ENCODE measurements around the gene ITPKC. TPM values are rescaled to one million over a fixed set of nuclear protein-coding genes. Genes with fewer than 3 reads are reported as not detected.

Gene ITPKC
- total and polyA plus RNA-seq, 10 of the 15 experiments (the other 5 are each of a cell fraction or from before 2014, with no cell fraction given), result 0.03 to 6.4 (median 3.5) TPM

DNA sequence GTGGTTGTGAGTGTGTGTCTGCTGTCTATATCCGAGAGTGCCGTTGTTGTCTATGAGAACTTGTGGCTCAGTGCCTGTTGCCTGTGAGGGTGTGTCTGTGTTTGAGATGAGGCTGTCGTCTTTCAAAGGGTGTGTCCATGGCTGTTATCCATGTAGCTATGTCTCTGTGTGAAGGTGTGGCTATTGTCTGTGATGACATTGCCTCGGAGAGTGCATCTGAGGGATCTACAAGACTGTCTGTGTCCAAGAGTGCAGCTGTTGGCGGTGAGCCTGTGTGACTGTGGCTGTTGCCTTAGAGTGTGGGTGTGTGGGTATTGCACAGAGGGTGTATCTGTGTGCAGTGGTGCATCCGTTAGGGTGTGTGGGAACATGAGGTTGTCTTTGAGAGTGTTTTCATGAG lies 31.3 kb upstream of the ITPKC start:
- ChIA-PET RAD21 (ENCODE audit: unreplicated experiment) (no interaction called here), POLR2A (interaction anchor here (0.5 kb wide), 1 partner anchor 84 kb away, joined by 6 read pairs; no protein-coding TSS in a partner anchor), SMC1A (ENCODE audit: uncharacterized antibody, unreplicated experiment) (no interaction called here), CTCF (no interaction called here)
- no TSS peak for BruUV-seq (replicated peaks)
- Histone ChIP-seq H3K9me3 (replicated peaks; ENCODE audit: control insufficient read depth, insufficient read depth, low read length) (no peaks in the 10 kb centered on the region), H3K79me2 (ENCODE audit: control insufficient read depth, insufficient read depth, low read length) (no peaks in the 10 kb centered on the region), H3K4me2 (ENCODE audit: control insufficient read depth, insufficient read depth) (no peak overlapping the region), H3K27me3 (replicated peaks in 1 of 2; ENCODE audit: control insufficient read depth in 2 of 2, insufficient read depth in 2 of 2, low read length in 1 of 2) (no peaks in the 10 kb centered on the region), H3K4me3 (no peak overlapping the region), H3K36me3 (ENCODE audit: control insufficient read depth in 2 of 2, insufficient read depth in 2 of 2, low read length in 1 of 2) (no peaks in the 10 kb centered on the region), H2AFZ (ENCODE audit: control insufficient read depth, low read depth, low read length) (no peak overlapping the region), H3K9ac (ENCODE audit: control insufficient read depth, insufficient read depth, low read length) (no peak overlapping the region), H3K4me1 (ENCODE audit: control insufficient read depth, insufficient read depth, low read length) (peaks cover 20% of the 10 kb centered on the region), H4K20me1 (ENCODE audit: control insufficient read depth, insufficient read depth) (no peaks in the 10 kb centered on the region), H3K27ac (ENCODE audit: control insufficient read depth, insufficient read depth) (no peak overlapping the region)
- in situ Hi-C loops (cut with MboI), result no loop called here
- FAIRE-seq (no peak), ATAC-seq (no peak), DNase-seq (ENCODE audit: low read depth, low spot score) (no peak)
- TF ChIP-seq IKZF2 (IDR thresholded peaks at IDR 0.05), result no peak
- no peak for TF ChIP-seq STAT3 (IDR thresholded peaks at IDR 0.05; ENCODE audit: low read depth, low read length)
- no peak for TF ChIP-seq NR2C1 (IDR thresholded peaks at IDR 0.05)
- TF ChIP-seq, protein P1, sequence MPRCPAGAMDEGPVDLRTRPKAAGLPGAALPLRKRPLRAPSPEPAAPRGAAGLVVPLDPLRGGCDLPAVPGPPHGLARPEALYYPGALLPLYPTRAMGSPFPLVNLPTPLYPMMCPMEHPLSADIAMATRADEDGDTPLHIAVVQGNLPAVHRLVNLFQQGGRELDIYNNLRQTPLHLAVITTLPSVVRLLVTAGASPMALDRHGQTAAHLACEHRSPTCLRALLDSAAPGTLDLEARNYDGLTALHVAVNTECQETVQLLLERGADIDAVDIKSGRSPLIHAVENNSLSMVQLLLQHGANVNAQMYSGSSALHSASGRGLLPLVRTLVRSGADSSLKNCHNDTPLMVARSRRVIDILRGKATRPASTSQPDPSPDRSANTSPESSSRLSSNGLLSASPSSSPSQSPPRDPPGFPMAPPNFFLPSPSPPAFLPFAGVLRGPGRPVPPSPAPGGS (IDR thresholded peaks at IDR 0.05; ENCODE audit: borderline replicate concordance, insufficient read depth, low read depth, low read length, poor library complexity, severe bottlenecking), result no peak
- TF ChIP-seq CBFB (IDR thresholded peaks at IDR 0.05; ENCODE audit: low read depth), result no peak
- TF ChIP-seq, protein P2, sequence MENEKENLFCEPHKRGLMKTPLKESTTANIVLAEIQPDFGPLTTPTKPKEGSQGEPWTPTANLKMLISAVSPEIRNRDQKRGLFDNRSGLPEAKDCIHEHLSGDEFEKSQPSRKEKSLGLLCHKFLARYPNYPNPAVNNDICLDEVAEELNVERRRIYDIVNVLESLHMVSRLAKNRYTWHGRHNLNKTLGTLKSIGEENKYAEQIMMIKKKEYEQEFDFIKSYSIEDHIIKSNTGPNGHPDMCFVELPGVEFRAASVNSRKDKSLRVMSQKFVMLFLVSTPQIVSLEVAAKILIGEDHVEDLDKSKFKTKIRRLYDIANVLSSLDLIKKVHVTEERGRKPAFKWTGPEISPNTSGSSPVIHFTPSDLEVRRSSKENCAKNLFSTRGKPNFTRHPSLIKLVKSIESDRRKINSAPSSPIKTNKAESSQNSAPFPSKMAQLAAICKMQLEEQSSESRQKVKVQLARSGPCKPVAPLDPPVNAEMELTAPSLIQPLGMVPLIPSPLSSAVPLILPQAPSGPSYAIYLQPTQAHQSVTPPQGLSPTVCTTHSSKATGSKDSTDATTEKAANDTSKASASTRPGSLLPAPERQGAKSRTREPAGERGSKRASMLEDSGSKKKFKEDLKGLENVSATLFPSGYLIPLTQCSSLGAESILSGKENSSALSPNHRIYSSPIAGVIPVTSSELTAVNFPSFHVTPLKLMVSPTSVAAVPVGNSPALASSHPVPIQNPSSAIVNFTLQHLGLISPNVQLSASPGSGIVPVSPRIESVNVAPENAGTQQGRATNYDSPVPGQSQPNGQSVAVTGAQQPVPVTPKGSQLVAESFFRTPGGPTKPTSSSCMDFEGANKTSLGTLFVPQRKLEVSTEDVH (IDR thresholded peaks at IDR 0.05; ENCODE audit: low read depth, partially characterized antibody), result no peak
- TF ChIP-seq, protein P3, sequence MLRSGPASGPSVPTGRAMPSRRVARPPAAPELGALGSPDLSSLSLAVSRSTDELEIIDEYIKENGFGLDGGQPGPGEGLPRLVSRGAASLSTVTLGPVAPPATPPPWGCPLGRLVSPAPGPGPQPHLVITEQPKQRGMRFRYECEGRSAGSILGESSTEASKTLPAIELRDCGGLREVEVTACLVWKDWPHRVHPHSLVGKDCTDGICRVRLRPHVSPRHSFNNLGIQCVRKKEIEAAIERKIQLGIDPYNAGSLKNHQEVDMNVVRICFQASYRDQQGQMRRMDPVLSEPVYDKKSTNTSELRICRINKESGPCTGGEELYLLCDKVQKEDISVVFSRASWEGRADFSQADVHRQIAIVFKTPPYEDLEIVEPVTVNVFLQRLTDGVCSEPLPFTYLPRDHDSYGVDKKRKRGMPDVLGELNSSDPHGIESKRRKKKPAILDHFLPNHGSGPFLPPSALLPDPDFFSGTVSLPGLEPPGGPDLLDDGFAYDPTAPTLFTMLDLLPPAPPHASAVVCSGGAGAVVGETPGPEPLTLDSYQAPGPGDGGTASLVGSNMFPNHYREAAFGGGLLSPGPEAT (IDR thresholded peaks at IDR 0.05; ENCODE audit: low read depth), result no peak
- TF ChIP-seq CHD2 (IDR thresholded peaks at IDR 0.05; ENCODE audit: borderline replicate concordance, low read depth, low read length), result no peak
- intact Hi-C loops (cut with micrococcal nuclease; ENCODE audit: unreplicated experiment), result no loop called here
- WGBS (ENCODE audit: insufficient coverage, insufficient replicate concordance, low lambda C conversion rate, missing lambda C conversion rate), result 96% methylated on average over 6 of the region's 6 CpGs

Data from GM12878 (cell line).